ENCODE results near the gene FLVCR2. TPM values are rescaled to one million over a fixed set of nuclear protein-coding genes. Genes with fewer than 3 reads are reported as not detected.

FLVCR2 gene
- total RNA-seq, 2 experiments from 2014 or later, result 0.50 to 4.4 TPM

GRCh38 chr14:75607842-75608640 is 29.6 kb downstream of the FLVCR2 start:
- Mint-ChIP-seq H3K4me3 (no peak overlapping the region), H3K27me3 (no peaks in the 10 kb centered on the region), H3K36me3 (ENCODE audit: low read depth) (peaks cover 2% of the 10 kb centered on the region), H3K9me3 (peaks cover 9% of the 10 kb centered on the region), H3K27ac (no peak overlapping the region), H3K4me1 (ENCODE audit: low read depth) (no peaks in the 10 kb centered on the region)
- DNase-seq (no peak), ATAC-seq (no peak)
- TF ChIP-seq, protein P1, sequence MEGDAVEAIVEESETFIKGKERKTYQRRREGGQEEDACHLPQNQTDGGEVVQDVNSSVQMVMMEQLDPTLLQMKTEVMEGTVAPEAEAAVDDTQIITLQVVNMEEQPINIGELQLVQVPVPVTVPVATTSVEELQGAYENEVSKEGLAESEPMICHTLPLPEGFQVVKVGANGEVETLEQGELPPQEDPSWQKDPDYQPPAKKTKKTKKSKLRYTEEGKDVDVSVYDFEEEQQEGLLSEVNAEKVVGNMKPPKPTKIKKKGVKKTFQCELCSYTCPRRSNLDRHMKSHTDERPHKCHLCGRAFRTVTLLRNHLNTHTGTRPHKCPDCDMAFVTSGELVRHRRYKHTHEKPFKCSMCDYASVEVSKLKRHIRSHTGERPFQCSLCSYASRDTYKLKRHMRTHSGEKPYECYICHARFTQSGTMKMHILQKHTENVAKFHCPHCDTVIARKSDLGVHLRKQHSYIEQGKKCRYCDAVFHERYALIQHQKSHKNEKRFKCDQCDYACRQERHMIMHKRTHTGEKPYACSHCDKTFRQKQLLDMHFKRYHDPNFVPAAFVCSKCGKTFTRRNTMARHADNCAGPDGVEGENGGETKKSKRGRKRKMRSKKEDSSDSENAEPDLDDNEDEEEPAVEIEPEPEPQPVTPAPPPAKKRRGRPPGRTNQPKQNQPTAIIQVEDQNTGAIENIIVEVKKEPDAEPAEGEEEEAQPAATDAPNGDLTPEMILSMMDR (IDR thresholded peaks at IDR 0.05), result no peak
- CTCF ChIA-PET, result interaction anchor here (0.8 kb wide), 1 partner anchor 30 kb away, joined by 3 read pairs; no protein-coding TSS in a partner anchor
- intact Hi-C loops (cut with micrococcal nuclease), result no loop called here
- POLR2A ChIA-PET, result no interaction called here

DNA sequence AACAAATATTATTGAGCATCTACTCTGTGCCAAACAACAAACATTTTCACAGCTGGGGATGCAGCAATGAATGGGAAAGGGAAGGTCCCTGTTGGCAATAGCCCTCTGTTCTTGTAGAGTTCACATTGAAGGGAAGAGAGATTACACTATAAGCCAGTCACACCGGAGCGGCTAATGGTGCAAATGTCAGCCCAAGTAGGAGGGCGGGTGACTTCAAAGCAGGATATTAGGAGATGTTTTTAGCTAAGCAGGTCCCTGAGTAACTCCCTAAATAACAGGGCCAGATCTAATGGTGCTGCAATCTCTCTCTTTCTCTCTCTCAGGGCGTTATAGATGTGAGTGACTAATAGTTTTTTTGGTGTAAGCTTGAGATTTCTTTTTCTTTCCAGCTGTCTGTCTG is 30.7 kb downstream of the FLVCR2 start:
- no peak overlapping the region for H3K4me3 Mint-ChIP-seq
- no peak for ATAC-seq

DNA sequence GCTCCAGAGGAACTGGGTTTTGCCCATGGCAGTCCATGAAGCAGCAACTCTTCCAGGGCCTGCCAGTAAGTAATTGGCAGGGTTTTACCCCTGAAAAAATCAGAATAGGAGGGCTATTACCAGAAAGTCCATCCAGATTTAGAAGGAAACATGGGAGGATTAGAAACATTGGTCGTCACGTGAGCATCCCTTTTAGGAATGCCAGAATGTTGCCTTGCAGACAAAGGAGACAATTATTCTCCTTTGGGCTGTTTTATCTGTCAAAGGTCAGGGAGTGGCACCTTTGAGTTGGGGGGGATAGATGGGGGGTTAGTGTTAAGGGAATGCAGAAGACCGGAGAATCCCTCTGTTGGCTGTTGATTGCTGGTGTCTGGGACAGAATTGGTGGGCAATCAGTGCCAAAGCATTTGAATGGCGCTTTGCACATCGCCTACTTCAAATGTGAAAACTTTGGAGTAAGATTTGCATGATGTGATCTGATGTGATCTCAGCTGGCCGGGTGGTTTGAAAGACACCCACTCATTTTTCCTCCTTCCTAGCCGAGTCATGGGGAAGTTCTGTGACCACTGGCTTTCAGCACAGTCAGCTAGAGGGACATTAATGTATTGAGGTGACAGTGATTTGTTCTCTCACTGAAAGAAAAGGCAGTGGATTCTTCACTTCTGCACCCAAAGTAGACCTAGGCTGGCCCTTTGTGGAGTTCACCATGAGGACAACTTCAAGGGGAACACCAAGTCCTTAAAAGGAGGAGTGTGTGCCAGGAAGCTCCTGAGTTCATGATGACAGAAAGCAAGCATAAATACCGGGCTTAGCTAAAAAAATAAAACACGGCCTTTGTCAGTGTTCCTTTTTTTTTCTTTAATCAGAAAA is 31.4 kb downstream of the FLVCR2 start:
- ChIA-PET CTCF (no interaction called here), POLR2A (no interaction called here)
- Mint-ChIP-seq H3K9me3 (peaks cover 9% of the 10 kb centered on the region), H3K36me3 (ENCODE audit: low read depth) (peaks cover 2% of the 10 kb centered on the region), H3K27me3 (no peaks in the 10 kb centered on the region), H3K4me1 (ENCODE audit: low read depth) (no peaks in the 10 kb centered on the region), H3K4me3 (no peak overlapping the region), H3K27ac (no peak overlapping the region)
- intact Hi-C loops (cut with micrococcal nuclease), result no loop called here
- TF ChIP-seq, protein P1 (IDR thresholded peaks at IDR 0.05), result no peak
- DNase-seq, result no peak
- no peak for ATAC-seq

More for the DNA sequence above, 30.7 kb downstream of the FLVCR2 start:
- Mint-ChIP-seq H3K36me3 (ENCODE audit: low read depth) (peaks cover 2% of the 10 kb centered on the region), H3K27me3 (no peaks in the 10 kb centered on the region), H3K9me3 (peaks cover 9% of the 10 kb centered on the region), H3K4me1 (ENCODE audit: low read depth) (no peaks in the 10 kb centered on the region), H3K27ac (no peak overlapping the region)
- ChIA-PET CTCF (no interaction called here), POLR2A (no interaction called here)
- TF ChIP-seq, protein P1 (IDR thresholded peaks at IDR 0.05), result no peak
- intact Hi-C loops (cut with micrococcal nuclease), result no loop called here
- DNase-seq, result no peak

- no peak for DNase-seq
- TF ChIP-seq, protein P1 (IDR thresholded peaks at IDR 0.05), result no peak
- ATAC-seq, result no peak
- Mint-ChIP-seq H3K36me3 (ENCODE audit: low read depth) (peaks cover 2% of the 10 kb centered on the region), H3K9me3 (peaks cover 9% of the 10 kb centered on the region), H3K27me3 (no peaks in the 10 kb centered on the region), H3K4me3 (no peak overlapping the region), H3K27ac (no peak overlapping the region), H3K4me1 (ENCODE audit: low read depth) (no peaks in the 10 kb centered on the region)
- CTCF ChIA-PET, result interaction anchor here (1.1 kb wide), 1 partner anchor 39 kb away, joined by 3 read pairs; no protein-coding TSS in a partner anchor
- intact Hi-C loops (cut with micrococcal nuclease), result no loop called here
- POLR2A ChIA-PET, result no interaction called here
Observed at GRCh38 chr14:75610834-75611233, 32.4 kb downstream of the FLVCR2 start.

DNA sequence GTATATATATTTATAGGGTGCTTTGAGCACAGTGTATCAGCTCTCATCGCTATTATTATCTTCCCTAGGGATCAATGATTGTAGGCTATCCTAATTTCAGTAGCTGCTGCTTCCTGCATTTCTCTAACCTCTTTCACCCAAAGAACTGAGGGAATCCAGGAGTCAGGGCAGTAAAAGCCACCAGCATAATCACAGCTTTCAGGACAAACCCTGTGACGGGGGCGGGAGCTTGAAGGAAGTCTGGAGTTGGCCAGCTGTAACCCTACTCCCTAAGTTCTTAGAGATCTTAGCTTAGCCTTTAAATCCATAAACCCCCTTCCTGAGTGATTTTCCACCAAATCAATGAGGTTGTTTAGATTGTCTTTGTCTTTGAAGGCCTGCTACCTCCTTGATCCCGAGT is 33.7 kb downstream of the FLVCR2 start:
- TF ChIP-seq, protein P1 (IDR thresholded peaks at IDR 0.05), result no peak
- Mint-ChIP-seq H3K27me3 (no peaks in the 10 kb centered on the region), H3K4me1 (ENCODE audit: low read depth) (no peaks in the 10 kb centered on the region), H3K9me3 (peaks cover 8% of the 10 kb centered on the region), H3K27ac (no peak overlapping the region), H3K36me3 (ENCODE audit: low read depth) (peaks cover 2% of the 10 kb centered on the region), H3K4me3 (no peak overlapping the region)
- DNase-seq (no peak), ATAC-seq (no peak)
- CTCF ChIA-PET, result no interaction called here
- intact Hi-C loops (cut with micrococcal nuclease), result no loop called here
- POLR2A ChIA-PET, result no interaction called here
